HCT116 (cell line): ENCODE data around the gene MPIG6B. TPM values are rescaled to one million over a fixed set of nuclear protein-coding genes. Genes with fewer than 3 reads are reported as not detected.
A peak's percentile ranks its signal among the peaks of the same experiment; 100 is the strongest.

Source experiments
- ATAC-seq: fragments of 200-7000 bp; cut with Tn5 transposase; 2 replicates; pipeline ENCODE4 v1.9.1; 2020; ENCODE audit warnings: mild to moderate bottlenecking, moderate library complexity
- Bru-seq: library from RNA; stranded (reverse); fragments of 400-500 nt; gene quantifications from one replicate; lab custom pipeline; 2021; lab: Mats Ljungman, UMichigan
- BruChase-seq, 2 experiments: library from RNA; stranded (reverse); fragments of 400-500 nt; gene quantifications; one replicate each; lab custom pipeline; 2021; lab: Mats Ljungman, UMichigan
- BruUV-seq: library from RNA; stranded (reverse); fragments of 400-500 nt; replicated peaks from 2 replicates; lab custom pipeline; 2021; lab: Mats Ljungman, UMichigan
- CTCF ChIA-PET: fragments of 300-600 bp; sonication (Branson Sonifier 250); formaldehyde crosslinking; loops from one replicate; lab custom pipeline; 2021; ENCODE audit warnings: antibody characterized with exemption; lab: Charles Lee
- POLR2A ChIA-PET: fragments of 300-600, 350-600 bp; sonication (Branson Sonifier 250); formaldehyde crosslinking; loops from one replicate; lab custom pipeline; 2021; ENCODE audit warnings: antibody characterized with exemption; lab: Charles Lee
- RAD21 ChIA-PET, 2 experiments: fragments of 300-600 bp; sonication (Branson Sonifier 250); formaldehyde crosslinking; loops; one replicate each; lab custom pipeline; 2023; ENCODE audit warnings: low total read pairs in 2 of 2; ENCODE audit not compliant: uncharacterized antibody in 2 of 2, unreplicated experiment in 2 of 2, low non-redundant PET in 1 of 2; lab: Charles Lee
- DNase-seq: peaks from one replicate; pipeline ENCODE4 v3.0.0-alpha.2; 2010; ENCODE audit warnings: low read depth, low spot score
- H2AFZ ChIP-seq: fragments of 200-600 bp; shearing (Covaris generic), sonication (generic); 2 replicates; pipeline ENCODE4 v1.6.1; 2017; ENCODE audit warnings: low read depth, mixed run types, mixed read lengths, antibody characterized with exemption, low read length; ENCODE audit not compliant: poor library complexity, severe bottlenecking
- H3K27ac ChIP-seq: 2 replicates; pipeline ENCODE4 v1.5.1; 2012; ENCODE audit warnings: low read depth, low read length
- H3K27me3 ChIP-seq: fragments of 200-600 bp; sonication (generic); 2 replicates; pipeline ENCODE4 v1.6.1; 2016; ENCODE audit warnings: mixed run types, low read length, mixed read lengths; ENCODE audit not compliant: insufficient read depth
- H3K36me3 ChIP-seq, 2 experiments: fragments of 200-500 bp in 1 of 2; fragments of 200-600 bp in 1 of 2; sonication (Bioruptor generic) in 1 of 2; sonication (generic) in 1 of 2; 2 replicates each; pipeline versions ENCODE4 v1.5.1 to v1.6.1; 2014 to 2016; ENCODE audit warnings: low read length in 2 of 2, inconsistent platforms in 1 of 2, mixed read lengths in 1 of 2, mixed run types in 1 of 2; ENCODE audit not compliant: insufficient read depth in 2 of 2, control insufficient read depth in 1 of 2
- H3K4me1 ChIP-seq, 2 experiments: fragments of 200-600 bp in 1 of 2; sonication (generic) in 1 of 2; 2 replicates each; pipeline versions ENCODE4 v1.5.1 to v1.6.1; 2012 to 2017; ENCODE audit warnings: low read length in 2 of 2, inconsistent platforms in 1 of 2, mild to moderate bottlenecking in 1 of 2, mixed read lengths in 1 of 2, mixed run types in 1 of 2, moderate library complexity in 1 of 2; ENCODE audit not compliant: insufficient read depth in 2 of 2, control insufficient read depth in 1 of 2
- H3K4me2 ChIP-seq: fragments of 200-600 bp; sonication (generic); 2 replicates; pipeline ENCODE4 v1.6.1; 2017; ENCODE audit warnings: mixed run types, low read length, mixed read lengths
- H3K4me3 ChIP-seq, 2 experiments: fragments of 200-600 bp in 1 of 2; sonication (generic) in 1 of 2; replicated peaks in 1 of 2; 2 replicates each; pipeline ENCODE4 v1.5.1; 2011 to 2016; ENCODE audit warnings: low read length in 2 of 2, control low read depth in 1 of 2, low read depth in 1 of 2, mild to moderate bottlenecking in 1 of 2, mixed read lengths in 1 of 2, mixed run types in 1 of 2
- H3K79me2 ChIP-seq: fragments of 200-600 bp; sonication (generic); 2 replicates; pipeline ENCODE4 v1.6.1; 2017; ENCODE audit warnings: mild to moderate bottlenecking, mixed run types, low read length, moderate library complexity, mixed read lengths; ENCODE audit not compliant: insufficient read depth
- H3K9ac ChIP-seq: fragments of 200-600 bp; sonication (generic); 2 replicates; pipeline ENCODE4 v1.6.1; 2016; ENCODE audit warnings: low read length, mixed read lengths
- H3K9me2 ChIP-seq: fragments of 200-600 bp; sonication (generic), shearing (Covaris generic); 2 replicates; pipeline ENCODE4 v1.6.1; 2017; ENCODE audit warnings: mixed run types, mild to moderate bottlenecking, moderate library complexity; ENCODE audit not compliant: insufficient read depth
- H3K9me3 ChIP-seq, 2 experiments: fragments of 200-500 bp in 1 of 2; fragments of 200-600 bp in 1 of 2; sonication (Bioruptor generic) in 1 of 2; sonication (generic) in 1 of 2; 2 replicates each; pipeline ENCODE4 v1.6.1; 2014 to 2017; ENCODE audit warnings: low read length in 2 of 2, mixed read lengths in 2 of 2, inconsistent platforms in 1 of 2, low read depth in 1 of 2, mild to moderate bottlenecking in 1 of 2, mixed run types in 1 of 2, moderate library complexity in 1 of 2; ENCODE audit not compliant: control insufficient read depth in 1 of 2, insufficient read depth in 1 of 2
- H4K20me1 ChIP-seq: fragments of 200-600 bp; sonication (generic), shearing (Covaris generic); 2 replicates; pipeline ENCODE4 v1.6.1; 2017; ENCODE audit warnings: mixed run types, mild to moderate bottlenecking, moderate library complexity; ENCODE audit not compliant: insufficient read depth
- CEBPB ChIP-seq: IDR thresholded peaks from 2 replicates; pipeline ENCODE4 v1.6.1; 2012; ENCODE audit warnings: low read depth
- SP1 ChIP-seq: IDR thresholded peaks from 2 replicates; pipeline ENCODE4 v1.6.1; 2012; ENCODE audit warnings: low read depth
- SRF ChIP-seq: IDR thresholded peaks from 2 replicates; pipeline ENCODE4 v1.6.1; 2012; ENCODE audit warnings: low read depth
- ZNF274 ChIP-seq: fragments of 200-500 bp; sonication (Bioruptor generic); IDR thresholded peaks from 2 replicates; pipeline ENCODE4 v1.6.1; 2014; ENCODE audit warnings: mild to moderate bottlenecking, low read depth, low read length, inconsistent platforms
- intact Hi-C: fragments of 100-400 bp; cut with micrococcal nuclease; formaldehyde crosslinking; loops from 2 replicates; pipeline ENCODE4 v1.10.0; 2022
- long read RNA-seq: library from polyadenylated mRNA; unstranded; transcript quantifications from one replicate; pipeline ENCODE4 v2.0.0, GENCODE V29; 2021; ENCODE audit not compliant: unreplicated experiment
- polyA plus RNA-seq: library from polyadenylated mRNA; unstranded; fragments of >200 nt; gene quantifications from 2 replicates; pipeline ENCODE4 v1.2.1, GENCODE V29; 2012; ENCODE audit warnings: missing spikeins
- total RNA-seq: library from RNA; stranded (reverse); gene quantifications from one replicate; pipeline ENCODE4 v1.2.1, GENCODE V29; 2021; ENCODE audit not compliant: unreplicated experiment
- TF ChIP-seq, protein P1 (sequence below): IDR thresholded peaks from 2 replicates; pipeline ENCODE4 v1.6.1; 2012; ENCODE audit warnings: low read depth
- TF ChIP-seq, protein P2 (sequence below): IDR thresholded peaks from 2 replicates; pipeline ENCODE4 v1.6.1; 2012

The MPIG6B gene, protein sequence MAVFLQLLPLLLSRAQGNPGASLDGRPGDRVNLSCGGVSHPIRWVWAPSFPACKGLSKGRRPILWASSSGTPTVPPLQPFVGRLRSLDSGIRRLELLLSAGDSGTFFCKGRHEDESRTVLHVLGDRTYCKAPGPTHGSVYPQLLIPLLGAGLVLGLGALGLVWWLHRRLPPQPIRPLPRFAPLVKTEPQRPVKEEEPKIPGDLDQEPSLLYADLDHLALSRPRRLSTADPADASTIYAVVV
- 0.42 TPM for total RNA-seq
- polyA plus RNA-seq, result 0.32 and 0.65 TPM in 2 replicates
- percentile 17 among the genes with signal in this experiment for Bru-seq, nascent RNA
- BruChase-seq, experiment 1, labeled RNA remaining after a 6-hour chase, result percentile 19 among the genes with signal in this experiment
- not detected for BruChase-seq, experiment 2, labeled RNA remaining after a 2-hour chase
- long read RNA-seq, result 0 reads

DNA sequence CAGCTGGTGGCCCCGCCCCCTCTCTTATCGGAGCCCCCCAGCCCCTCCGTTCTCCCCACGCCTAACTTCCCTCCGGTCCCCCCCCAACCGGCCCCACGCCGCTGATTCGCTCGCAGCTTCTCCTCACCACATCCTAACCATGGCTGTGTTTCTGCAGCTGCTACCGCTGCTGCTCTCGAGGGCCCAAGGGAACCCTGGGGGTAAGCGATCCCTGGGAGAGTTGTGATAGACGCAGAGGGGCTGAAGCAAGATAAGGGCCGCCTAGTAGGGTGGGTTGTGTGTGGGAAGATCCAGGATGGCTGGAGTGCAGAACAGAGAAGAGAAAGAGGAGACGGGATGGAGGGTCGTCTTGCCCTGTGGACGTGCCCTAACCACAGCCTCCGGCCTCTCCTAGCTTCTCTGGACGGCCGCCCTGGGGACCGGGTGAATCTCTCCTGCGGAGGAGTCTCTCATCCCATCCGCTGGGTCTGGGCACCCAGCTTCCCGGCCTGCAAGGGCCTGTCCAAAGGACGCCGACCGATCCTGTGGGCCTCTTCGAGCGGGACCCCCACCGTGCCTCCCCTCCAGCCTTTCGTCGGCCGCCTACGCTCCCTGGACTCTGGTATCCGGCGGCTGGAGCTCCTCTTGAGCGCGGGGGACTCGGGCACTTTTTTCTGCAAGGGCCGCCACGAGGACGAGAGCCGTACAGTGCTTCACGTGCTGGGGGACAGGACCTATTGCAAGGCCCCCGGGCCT lies at the start of gene MPIG6B:
TSS of gene MPIG6B (plus strand) at position 129 of the 735 bp plus-strand sequence. CDS start at position 140, 11 bp downstream.
- Histone ChIP-seq H3K4me3 (no peak within 1 kb of the TSS), H3K4me2 (no peak within 1 kb of the TSS)
- TF ChIP-seq SRF (no peak), CEBPB (no peak), ZNF274 (no peak), SP1 (no peak)
- TF ChIP-seq, protein P1, sequence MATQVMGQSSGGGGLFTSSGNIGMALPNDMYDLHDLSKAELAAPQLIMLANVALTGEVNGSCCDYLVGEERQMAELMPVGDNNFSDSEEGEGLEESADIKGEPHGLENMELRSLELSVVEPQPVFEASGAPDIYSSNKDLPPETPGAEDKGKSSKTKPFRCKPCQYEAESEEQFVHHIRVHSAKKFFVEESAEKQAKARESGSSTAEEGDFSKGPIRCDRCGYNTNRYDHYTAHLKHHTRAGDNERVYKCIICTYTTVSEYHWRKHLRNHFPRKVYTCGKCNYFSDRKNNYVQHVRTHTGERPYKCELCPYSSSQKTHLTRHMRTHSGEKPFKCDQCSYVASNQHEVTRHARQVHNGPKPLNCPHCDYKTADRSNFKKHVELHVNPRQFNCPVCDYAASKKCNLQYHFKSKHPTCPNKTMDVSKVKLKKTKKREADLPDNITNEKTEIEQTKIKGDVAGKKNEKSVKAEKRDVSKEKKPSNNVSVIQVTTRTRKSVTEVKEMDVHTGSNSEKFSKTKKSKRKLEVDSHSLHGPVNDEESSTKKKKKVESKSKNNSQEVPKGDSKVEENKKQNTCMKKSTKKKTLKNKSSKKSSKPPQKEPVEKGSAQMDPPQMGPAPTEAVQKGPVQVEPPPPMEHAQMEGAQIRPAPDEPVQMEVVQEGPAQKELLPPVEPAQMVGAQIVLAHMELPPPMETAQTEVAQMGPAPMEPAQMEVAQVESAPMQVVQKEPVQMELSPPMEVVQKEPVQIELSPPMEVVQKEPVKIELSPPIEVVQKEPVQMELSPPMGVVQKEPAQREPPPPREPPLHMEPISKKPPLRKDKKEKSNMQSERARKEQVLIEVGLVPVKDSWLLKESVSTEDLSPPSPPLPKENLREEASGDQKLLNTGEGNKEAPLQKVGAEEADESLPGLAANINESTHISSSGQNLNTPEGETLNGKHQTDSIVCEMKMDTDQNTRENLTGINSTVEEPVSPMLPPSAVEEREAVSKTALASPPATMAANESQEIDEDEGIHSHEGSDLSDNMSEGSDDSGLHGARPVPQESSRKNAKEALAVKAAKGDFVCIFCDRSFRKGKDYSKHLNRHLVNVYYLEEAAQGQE, result no peak
- TF ChIP-seq, protein P2, sequence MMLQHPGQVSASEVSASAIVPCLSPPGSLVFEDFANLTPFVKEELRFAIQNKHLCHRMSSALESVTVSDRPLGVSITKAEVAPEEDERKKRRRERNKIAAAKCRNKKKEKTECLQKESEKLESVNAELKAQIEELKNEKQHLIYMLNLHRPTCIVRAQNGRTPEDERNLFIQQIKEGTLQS, result no peak
- TF ChIP-seq, all 23 proteins: peak for 0
- Histone ChIP-seq H3K36me3 (0 out of 4 replicates have a peak, but pooled peaks cover 0 to 3% of the 10 kb centered on the region in 2 experiments), H2AFZ (no peak within 1 kb of the TSS), H3K27ac (no peak within 1 kb of the TSS), H3K4me1 (peaks cover 15 to 29% of the 10 kb centered on the region in 2 experiments), H3K9me2 (no peaks in the 10 kb centered on the region), H3K79me2 (no peaks in the 10 kb centered on the region), H4K20me1 (no peaks in the 10 kb centered on the region), H3K9me3 (no peaks in the 10 kb centered on the region), H3K27me3 (no peaks in the 10 kb centered on the region), H3K9ac (no peak within 1 kb of the TSS)
- RAD21 ChIA-PET, result no interaction called here
- CTCF ChIA-PET, result no interaction called here
- DNase-seq (no peak), ATAC-seq (no peak)
- BruUV-seq, result no TSS peak
- intact Hi-C loops, result no loop called here
- POLR2A ChIA-PET, result no interaction called here
